HepG2 (cell line): ENCODE measurements around the gene C12orf60. TPM values are rescaled to one million over a fixed set of nuclear protein-coding genes. Genes with fewer than 3 reads are reported as not detected.

Source experiments
- CENPBD1 ChIP-seq: sonication (generic); formaldehyde crosslinking; IDR thresholded peaks from 2 replicates; pipeline ENCODE4 v1.8.0; 2022; ENCODE audit warnings: missing genetic modification reagents, low read depth, mild to moderate bottlenecking, borderline replicate concordance
- HMGA1 ChIP-seq: sonication (generic); formaldehyde crosslinking; conservative IDR thresholded peaks from 2 replicates; pipeline ENCODE4 v1.4.0; 2020; ENCODE audit warnings: missing genetic modification reagents
- HMGXB4 ChIP-seq, 2 experiments: sonication (generic) in 1 of 2; formaldehyde crosslinking in 1 of 2; IDR thresholded peaks; 2 replicates each; pipeline versions ENCODE4 v1.4.0 to v1.6.1; 2018 to 2020; ENCODE audit warnings: missing genetic modification reagents in 2 of 2, borderline replicate concordance in 1 of 2, low read depth in 1 of 2, mild to moderate bottlenecking in 1 of 2, missing biosample characterization in 1 of 2
- HNRNPH1 ChIP-seq: fragments of 200-400 bp; formaldehyde crosslinking; optimal IDR thresholded peaks from 2 replicates; pipeline ENCODE3; 2017; ENCODE audit warnings: mild to moderate bottlenecking, low read depth, low read length
- MAFF ChIP-seq: IDR thresholded peaks from 2 replicates; pipeline ENCODE4 v1.6.1; 2011; ENCODE audit warnings: low read depth, low read length, improper control_type of control experiment
- MIER2 ChIP-seq: IDR thresholded peaks from 2 replicates; pipeline ENCODE4 v1.6.1; 2016; ENCODE audit warnings: missing biosample characterization, missing genetic modification reagents
- MYC ChIP-seq: sonication (generic); formaldehyde crosslinking; IDR thresholded peaks from 2 replicates; pipeline ENCODE4 v1.9.0; 2021; ENCODE audit warnings: missing genetic modification reagents, borderline replicate concordance
- RARG ChIP-seq: sonication (generic); formaldehyde crosslinking; IDR thresholded peaks from 2 replicates; pipeline ENCODE4 v1.4.0; 2020; ENCODE audit warnings: low read depth, mild to moderate bottlenecking, missing genetic modification reagents
- SALL1 ChIP-seq: sonication (generic); formaldehyde crosslinking; IDR thresholded peaks from 2 replicates; pipeline ENCODE4 v1.8.0; 2022; ENCODE audit warnings: mild to moderate bottlenecking, missing genetic modification reagents
- SMAD9 ChIP-seq: sonication (generic); formaldehyde crosslinking; IDR thresholded peaks from 2 replicates; pipeline ENCODE4 v1.5.1; 2020; ENCODE audit warnings: mild to moderate bottlenecking, missing genetic modification reagents
- THRA ChIP-seq: sonication (generic); formaldehyde crosslinking; IDR thresholded peaks from 2 replicates; pipeline ENCODE4 v1.4.0; 2020; ENCODE audit warnings: missing genetic modification reagents, borderline replicate concordance
- ZFAT ChIP-seq: sonication (generic); formaldehyde crosslinking; conservative IDR thresholded peaks from 2 replicates; pipeline ENCODE4 v1.8.1; 2023; ENCODE audit warnings: missing genetic modification reagents, inconsistent platforms
- ZKSCAN8 ChIP-seq: IDR thresholded peaks from 2 replicates; pipeline ENCODE4 v1.6.1; 2016; ENCODE audit warnings: borderline replicate concordance, missing genetic modification reagents, missing compliant biosample characterization
- ZNF121 ChIP-seq: sonication (generic); formaldehyde crosslinking; IDR thresholded peaks from 2 replicates; pipeline ENCODE4 v1.5.0; 2020; ENCODE audit warnings: mild to moderate bottlenecking, missing genetic modification reagents
- ZNF335 ChIP-seq: sonication (generic); formaldehyde crosslinking; IDR thresholded peaks from 2 replicates; pipeline ENCODE4 v1.4.0; 2020; ENCODE audit warnings: missing genetic modification reagents
- ZNF414 ChIP-seq: sonication (generic); formaldehyde crosslinking; IDR thresholded peaks from 2 replicates; pipeline ENCODE4 v1.5.0; 2020; ENCODE audit warnings: missing genetic modification reagents
- ZNF567 ChIP-seq: sonication (generic); formaldehyde crosslinking; IDR thresholded peaks from 2 replicates; pipeline ENCODE4 v1.8.1; 2023; ENCODE audit warnings: mild to moderate bottlenecking, missing genetic modification reagents, borderline replicate concordance
- ZNF781 ChIP-seq: sonication (generic); formaldehyde crosslinking; IDR thresholded peaks from 2 replicates; pipeline ENCODE4 v1.5.1; 2020; ENCODE audit warnings: borderline replicate concordance, mild to moderate bottlenecking, missing genetic modification reagents; ENCODE audit errors: not compliant biosample characterization
- polyA plus RNA-seq, 8 experiments: library from polyadenylated mRNA; depleted of rRNA in 3 of 8; stranded (reverse) in 7 of 8; unstranded in 1 of 8; fragments of >200 nt; fragmentation: Illumina TruSeq in 4 of 8; extraction: Trizol in 4 of 8; gene quantifications; 2 replicates each; pipeline versions ENCODE4 v1.2.1 to v1.2.3, GENCODE V29; 2011 to 2016; ENCODE audit warnings: low read depth in 4 of 8, missing spikeins in 1 of 8, mixed read lengths in 1 of 8; ENCODE audit not compliant: insufficient read depth in 1 of 8
- total RNA-seq, 5 experiments: library from RNA; depleted of rRNA; stranded (reverse); fragments of >200 nt; fragmentation: Illumina TruSeq; extraction: Trizol; gene quantifications; 2 replicates each; pipeline ENCODE4 v1.2.3, GENCODE V29; 2016; ENCODE audit warnings: low read depth in 1 of 5
- TF ChIP-seq, protein P1 (sequence below): sonication (generic); formaldehyde crosslinking; IDR thresholded peaks from 2 replicates; pipeline ENCODE4 v1.4.0; 2020; ENCODE audit warnings: missing genetic modification reagents
- TF ChIP-seq, protein P2 (sequence below): IDR thresholded peaks from 2 replicates; pipeline ENCODE4 v1.6.1; 2012; ENCODE audit warnings: low read depth, low read length, improper control_type of control experiment

The C12orf60 gene
- total and polyA plus RNA-seq, 2 of the 13 experiments (the other 11 are each of a cell fraction or from before 2014, with no cell fraction given) = 0.55 to 1.4 TPM

DNA sequence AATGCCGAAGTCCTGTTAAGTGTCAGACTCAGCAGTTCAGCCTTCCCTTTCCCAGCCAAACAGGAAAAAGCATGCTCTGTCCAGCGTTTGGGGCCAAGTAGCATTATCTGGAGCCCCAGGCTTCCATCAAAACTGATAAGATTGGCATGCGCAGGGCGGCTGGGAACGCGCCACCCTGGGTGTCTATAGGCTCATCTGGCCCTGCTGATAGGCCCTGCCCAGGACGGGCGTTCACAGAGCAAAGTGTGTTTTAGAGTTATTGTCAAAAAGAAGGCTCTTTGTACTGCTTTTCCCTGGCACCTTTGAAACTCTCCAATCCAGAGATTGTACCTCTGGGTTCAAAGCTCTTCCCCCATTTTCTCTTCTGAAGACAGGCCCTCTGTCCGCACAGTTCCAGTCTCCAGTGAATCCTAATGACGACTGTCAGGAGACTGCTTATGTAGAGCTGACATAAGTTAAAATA, 40.0 kb downstream of the C12orf60 start, which contains the start of gene ART4 (continued):
- TF ChIP-seq, protein P1, sequence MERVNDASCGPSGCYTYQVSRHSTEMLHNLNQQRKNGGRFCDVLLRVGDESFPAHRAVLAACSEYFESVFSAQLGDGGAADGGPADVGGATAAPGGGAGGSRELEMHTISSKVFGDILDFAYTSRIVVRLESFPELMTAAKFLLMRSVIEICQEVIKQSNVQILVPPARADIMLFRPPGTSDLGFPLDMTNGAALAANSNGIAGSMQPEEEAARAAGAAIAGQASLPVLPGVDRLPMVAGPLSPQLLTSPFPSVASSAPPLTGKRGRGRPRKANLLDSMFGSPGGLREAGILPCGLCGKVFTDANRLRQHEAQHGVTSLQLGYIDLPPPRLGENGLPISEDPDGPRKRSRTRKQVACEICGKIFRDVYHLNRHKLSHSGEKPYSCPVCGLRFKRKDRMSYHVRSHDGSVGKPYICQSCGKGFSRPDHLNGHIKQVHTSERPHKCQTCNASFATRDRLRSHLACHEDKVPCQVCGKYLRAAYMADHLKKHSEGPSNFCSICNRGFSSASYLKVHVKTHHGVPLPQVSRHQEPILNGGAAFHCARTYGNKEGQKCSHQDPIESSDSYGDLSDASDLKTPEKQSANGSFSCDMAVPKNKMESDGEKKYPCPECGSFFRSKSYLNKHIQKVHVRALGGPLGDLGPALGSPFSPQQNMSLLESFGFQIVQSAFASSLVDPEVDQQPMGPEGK = peak; percentile 68
- TF ChIP-seq ZNF567 (CRISPR knock-in tag) = no peak
- TF ChIP-seq RARG (CRISPR knock-in tag) = no peak
- no peak for TF ChIP-seq HMGA1 (CRISPR knock-in tag)
- TF ChIP-seq ZNF781 (CRISPR knock-in tag) = no peak
- peak; percentile 85 for TF ChIP-seq SALL1 (CRISPR knock-in tag)
- no peak for TF ChIP-seq ZFAT
- TF ChIP-seq HMGXB4 (CRISPR knock-in tag; IDR thresholded peaks at IDR 0.05; ENCODE audit: borderline replicate concordance in 1 of 2, low read depth in 1 of 2) = peak; percentile 53 to 60; a peak in 2 of 4 replicates
- TF ChIP-seq ZNF335 (CRISPR knock-in tag) = no peak
- TF ChIP-seq, protein P2, sequence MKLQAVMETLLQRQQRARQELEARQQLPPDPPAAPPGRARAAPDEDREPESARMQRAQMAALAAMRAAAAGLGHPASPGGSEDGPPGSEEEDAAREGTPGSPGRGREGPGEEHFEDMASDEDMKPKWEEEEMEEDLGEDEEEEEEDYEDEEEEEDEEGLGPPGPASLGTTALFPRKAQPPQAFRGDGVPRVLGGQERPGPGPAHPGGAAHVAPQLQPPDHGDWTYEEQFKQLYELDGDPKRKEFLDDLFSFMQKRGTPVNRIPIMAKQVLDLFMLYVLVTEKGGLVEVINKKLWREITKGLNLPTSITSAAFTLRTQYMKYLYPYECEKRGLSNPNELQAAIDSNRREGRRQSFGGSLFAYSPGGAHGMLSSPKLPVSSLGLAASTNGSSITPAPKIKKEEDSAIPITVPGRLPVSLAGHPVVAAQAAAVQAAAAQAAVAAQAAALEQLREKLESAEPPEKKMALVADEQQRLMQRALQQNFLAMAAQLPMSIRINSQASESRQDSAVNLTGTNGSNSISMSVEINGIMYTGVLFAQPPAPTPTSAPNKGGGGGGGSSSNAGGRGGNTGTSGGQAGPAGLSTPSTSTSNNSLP = no peak
- no peak for TF ChIP-seq CENPBD1 (CRISPR knock-in tag)
- no peak for TF ChIP-seq ZNF414 (CRISPR knock-in tag)
- TF ChIP-seq ZNF121 (CRISPR knock-in tag) = no peak
- TF ChIP-seq THRA (CRISPR knock-in tag) = no peak
- TF ChIP-seq SMAD9 (CRISPR knock-in tag) = no peak
- no peak for TF ChIP-seq MYC (CRISPR knock-in tag)
- no peak for TF ChIP-seq HNRNPH1
- TF ChIP-seq MIER2 (CRISPR knock-in tag) = peak; percentile 73
- TF ChIP-seq MAFF = no peak
- no peak for TF ChIP-seq ZKSCAN8 (CRISPR knock-in tag)
